Skeletal muscle cell (primary cell): ENCODE data around the gene MED13L.

Experiments used
- DNase-seq: peaks from one replicate; pipeline ENCODE4 v3.0.0-alpha.2; 2010; ENCODE audit warnings: low read depth
- H3K4me3 ChIP-seq: 2 replicates; pipeline ENCODE4 v1.5.1; 2011; ENCODE audit warnings: low read depth, mild to moderate bottlenecking, control low read depth, low read length, moderate library complexity

Gene MED13L

DNA sequence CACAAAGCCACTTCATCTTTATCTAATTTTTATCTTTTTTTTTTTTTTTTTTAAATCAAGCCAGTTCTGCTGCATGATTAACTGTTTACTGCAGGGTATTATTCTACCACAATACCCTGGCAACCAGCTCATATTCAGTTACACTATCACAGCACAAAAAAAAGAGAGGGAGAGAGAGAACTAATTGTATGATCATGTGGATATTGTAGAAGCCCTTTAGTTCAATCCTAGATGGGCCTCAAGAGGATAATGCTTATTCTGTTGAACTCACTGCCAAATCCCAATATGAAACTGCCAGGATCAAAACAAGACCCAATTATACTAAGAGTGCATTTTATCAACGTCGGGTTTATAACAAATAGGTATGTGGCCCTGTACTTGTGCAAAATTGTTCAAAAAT is 51.5 kb downstream of the MED13L start:
- no peak for DNase-seq
- H3K4me3 ChIP-seq = no peak overlapping the region

DNA sequence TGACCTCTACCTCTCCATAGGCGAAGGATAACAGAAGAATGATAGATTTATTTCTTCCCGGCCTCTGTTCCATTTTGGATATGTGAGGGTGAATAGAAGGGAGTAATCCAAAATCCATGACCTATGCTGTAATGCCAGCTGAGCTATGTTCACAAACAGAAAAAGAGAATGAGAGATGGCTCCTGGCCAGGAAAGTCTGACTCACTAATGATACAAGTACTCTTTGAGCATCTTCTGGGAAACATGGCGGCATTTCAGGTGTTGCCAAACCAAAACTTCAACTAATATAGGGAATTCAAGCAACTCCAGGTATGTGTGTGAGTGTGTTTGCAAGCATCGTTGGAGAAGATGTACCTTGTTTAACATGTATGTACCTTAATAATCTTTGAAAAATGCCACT is 55.1 kb downstream of the MED13L start:
- no peak overlapping the region for H3K4me3 ChIP-seq
- DNase-seq = peak; percentile 83

DNA sequence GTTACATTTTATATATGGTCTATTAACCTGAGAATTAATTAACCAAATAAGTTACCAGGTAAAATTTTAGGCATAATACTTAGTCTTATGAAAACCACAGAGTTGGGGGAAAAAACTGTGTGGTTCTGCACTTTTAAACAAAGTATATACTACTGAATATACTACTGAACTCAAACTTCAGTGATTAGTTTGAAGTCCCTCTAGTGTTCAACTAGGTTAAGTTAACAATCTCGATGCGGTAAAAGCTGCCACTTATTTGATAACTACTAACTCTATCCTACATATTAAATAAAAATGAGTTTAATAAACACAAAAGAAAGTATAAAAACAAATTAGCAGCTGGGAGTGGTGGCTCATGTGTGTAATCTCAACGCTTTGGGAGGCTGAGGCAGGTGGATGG is 56.7 kb downstream of the MED13L start:
- no peak overlapping the region for H3K4me3 ChIP-seq
- no peak for DNase-seq

DNA sequence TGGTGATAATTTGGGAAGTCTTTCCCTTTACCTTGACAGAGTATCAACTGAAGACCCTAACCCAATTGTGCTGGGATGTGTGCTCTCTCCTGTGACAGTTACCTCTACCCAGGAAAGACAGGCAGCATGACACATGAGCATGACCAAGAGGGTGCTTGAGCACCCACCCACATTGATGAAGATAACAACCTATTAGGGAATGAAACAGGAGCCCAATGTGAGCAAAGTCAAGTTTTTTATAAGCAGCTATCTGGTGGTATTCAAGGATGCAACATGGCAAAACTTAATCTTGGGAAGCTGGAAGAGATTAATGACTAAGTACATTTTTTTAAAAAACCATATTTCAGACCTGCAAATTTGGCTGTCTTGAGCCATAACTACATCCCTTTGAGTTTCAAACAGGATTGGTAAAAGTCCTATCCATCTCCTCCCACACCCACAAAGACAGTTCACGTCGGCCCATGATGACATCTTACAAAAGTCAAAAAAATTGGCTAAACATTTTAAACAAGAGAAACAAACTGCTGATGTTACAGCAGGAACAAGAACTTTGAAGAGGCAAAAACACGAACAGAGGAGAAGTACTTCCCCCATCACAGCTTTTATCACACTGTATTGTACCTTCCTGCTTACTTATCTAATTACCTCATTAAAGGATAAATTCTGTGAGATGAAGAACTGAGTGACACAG is 60.3 kb downstream of the MED13L start:
- H3K4me3 ChIP-seq = no peak overlapping the region
- no peak for DNase-seq

DNA sequence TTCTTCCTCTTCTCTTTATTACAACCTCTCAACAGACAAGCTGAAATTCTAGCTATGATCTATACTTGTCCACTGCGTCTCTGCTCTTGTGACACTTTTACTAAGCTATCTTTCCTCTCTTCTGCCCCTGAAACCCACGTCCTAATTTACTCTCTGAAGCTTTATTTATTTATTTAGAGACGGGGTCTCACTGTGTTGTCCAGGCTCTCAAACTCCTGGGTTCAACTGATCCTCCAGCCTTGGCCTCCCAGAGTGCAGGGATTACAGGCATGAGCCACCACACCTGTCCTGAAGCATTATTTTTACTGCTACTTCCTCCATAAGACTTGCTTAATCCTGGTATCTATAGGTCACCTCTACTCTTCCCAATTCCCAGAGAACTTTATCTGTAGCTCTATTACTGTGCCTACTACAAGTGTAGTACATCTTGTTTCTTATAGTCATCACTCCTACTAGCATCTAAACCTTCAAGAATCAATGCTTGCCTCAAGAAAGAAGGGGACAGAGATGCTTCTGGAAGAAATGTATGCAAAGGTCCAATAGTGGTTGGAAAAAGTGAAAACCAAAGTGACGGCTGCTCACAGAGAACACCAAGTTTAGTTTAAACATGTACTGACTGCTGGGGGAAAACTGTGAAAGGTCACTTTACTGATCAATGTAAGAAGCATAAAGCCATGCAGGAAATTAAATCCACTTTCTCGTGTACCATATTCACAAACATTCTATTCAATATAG is 61.3 kb downstream of the MED13L start:
- no peak overlapping the region for H3K4me3 ChIP-seq
- no peak for DNase-seq

DNA sequence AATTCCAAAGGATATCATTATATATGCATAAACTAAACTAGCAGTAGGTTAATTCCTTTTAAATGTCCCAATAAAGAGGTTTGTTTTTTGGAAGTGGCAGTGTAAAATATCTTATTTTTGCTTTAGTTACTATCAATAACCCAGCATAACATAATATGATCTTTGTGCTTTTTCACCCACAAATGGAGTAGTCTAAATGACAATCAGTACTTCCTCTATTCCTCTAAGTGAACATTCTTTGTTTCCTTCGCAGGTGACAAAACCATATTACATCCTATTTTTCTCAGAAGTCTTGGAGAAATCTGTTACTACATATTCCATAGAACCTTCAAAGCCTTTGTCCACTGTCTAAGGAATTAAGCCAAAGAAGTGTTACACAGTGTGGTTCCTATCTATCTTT is 62.5 kb downstream of the MED13L start:
- no peak overlapping the region for H3K4me3 ChIP-seq
- DNase-seq = no peak

DNA sequence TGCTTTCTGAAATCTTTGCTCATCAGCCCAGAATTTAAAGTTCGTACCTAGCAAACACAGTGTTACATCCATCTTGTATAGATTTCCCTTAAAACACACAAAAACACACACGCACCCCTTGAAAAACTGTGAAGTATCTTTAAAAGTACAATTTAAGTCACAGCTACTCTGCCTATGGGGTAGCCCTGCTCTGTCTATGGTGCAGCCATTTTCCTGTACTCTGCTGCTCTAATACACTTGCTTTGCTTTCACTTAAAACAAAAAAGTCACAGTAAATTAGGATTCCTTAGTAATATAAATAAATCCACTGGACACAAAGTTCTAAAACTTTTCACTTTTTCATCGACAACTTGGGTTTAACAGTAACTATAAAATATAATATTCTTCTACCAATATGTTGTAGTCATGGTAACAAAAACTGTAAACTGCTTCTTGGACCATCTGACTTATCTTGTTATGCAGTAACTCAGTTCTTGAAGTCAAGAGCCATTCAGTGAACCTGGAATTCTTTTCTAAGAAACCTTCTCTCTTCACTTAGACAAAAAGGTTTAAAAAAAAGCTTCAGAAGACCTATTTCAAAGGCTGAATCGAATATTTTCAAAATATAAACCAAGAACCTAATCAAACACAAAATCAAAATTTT is 63.5 kb downstream of the MED13L start:
- no peak overlapping the region for H3K4me3 ChIP-seq
- DNase-seq = no peak

DNA sequence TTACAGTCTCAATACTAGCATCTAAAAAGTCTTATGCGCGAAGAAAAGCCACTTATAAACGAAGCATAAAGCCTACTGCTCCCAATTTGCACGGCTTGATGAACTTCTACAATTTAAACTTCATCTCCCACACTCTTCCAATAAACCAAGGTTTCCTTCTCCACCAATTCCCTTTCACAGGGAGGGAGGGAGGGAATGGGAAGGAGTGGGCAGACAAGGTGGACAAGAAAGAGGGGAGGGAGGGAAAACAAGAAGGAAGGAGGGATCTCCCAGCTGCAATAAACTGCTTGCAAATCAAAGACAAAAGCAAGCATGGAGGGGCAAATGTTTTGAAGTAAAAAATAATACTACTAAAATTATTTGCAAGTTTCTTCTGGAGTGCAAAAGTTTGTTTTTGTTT is 64.5 kb downstream of the MED13L start:
- no peak for DNase-seq
- H3K4me3 ChIP-seq = no peak overlapping the region

DNA sequence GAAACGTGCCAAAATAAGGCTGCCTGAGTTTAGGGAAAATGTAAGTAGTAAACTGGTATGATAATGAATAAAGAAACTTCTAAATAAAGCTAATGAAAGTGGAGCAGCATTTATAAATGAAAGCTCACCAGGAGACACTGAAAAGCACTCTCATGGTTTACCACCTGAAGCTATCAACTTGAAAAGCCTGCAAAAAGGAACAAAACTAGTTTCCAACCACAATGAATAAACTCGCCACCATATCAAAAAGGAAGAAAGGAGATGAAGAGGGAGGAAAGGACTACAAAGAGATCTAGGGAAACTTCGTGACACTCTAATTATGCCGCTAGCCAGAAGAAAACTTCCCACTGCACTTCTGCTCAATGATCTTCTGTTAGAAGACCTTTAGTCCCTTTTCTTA is 66.7 kb downstream of the MED13L start:
- H3K4me3 ChIP-seq = no peak overlapping the region

DNA sequence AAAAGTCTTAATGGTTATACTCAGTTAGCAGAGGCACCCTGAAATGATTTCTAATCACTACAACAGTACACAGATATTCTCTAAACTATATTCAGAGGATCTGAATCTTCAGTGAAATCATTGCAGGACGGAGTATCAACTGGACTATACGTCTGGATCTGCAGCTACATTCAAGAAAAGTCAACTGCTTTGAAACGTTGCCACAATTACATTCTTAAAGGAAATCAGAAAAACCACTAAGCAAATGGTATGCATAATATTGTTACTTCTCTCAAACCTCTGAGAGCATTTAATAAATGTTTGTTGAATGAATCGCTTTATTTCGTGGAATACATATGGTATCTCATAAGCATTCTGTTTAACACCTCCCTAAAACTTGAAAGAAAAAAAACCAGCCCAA is 67.4 kb downstream of the MED13L start:
- no peak for DNase-seq
- H3K4me3 ChIP-seq = no peak overlapping the region

More for the DNA sequence above, 66.7 kb downstream of the MED13L start:
- no peak for DNase-seq

DNA sequence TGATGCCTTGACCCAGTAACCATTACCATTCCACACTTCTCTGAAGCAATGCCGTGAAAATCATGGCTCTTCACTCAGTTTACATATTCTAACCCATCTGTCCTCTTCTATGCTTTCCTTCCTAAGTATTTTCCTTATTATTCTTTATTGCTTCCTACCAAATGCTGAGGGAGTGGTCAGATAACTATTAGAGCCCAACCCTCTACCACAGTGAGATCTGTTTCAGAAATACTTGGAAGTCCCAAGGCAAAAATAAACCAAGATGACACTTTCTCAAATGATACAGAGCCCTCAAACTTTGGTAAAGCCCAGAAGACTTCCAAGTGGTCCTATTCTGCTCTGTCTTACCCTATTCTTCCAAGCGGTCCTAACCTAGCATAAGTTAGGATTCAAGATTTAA is 68.0 kb downstream of the MED13L start:
- H3K4me3 ChIP-seq = no peak overlapping the region

DNA sequence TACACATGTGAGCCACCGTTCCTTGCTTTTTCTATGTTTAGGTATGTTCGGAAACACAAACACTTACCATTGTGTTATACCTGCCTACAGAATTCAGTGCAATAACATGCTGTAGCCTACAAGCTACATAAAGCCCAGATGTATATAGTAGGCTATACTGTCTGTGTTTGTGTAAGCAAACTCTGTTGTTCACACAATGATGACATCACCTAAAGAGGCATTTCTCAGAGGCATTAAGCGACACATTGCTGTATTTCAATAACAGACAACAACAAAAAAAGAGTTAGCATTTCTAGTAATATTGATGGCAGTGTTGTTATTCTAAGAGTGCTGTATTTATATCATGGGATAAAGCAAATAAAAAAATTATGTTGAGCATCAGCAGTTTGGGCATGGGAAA is 70.2 kb downstream of the MED13L start:
- no peak for DNase-seq
- H3K4me3 ChIP-seq = no peak overlapping the region

More for the DNA sequence above, 68.0 kb downstream of the MED13L start:
- DNase-seq = no peak

DNA sequence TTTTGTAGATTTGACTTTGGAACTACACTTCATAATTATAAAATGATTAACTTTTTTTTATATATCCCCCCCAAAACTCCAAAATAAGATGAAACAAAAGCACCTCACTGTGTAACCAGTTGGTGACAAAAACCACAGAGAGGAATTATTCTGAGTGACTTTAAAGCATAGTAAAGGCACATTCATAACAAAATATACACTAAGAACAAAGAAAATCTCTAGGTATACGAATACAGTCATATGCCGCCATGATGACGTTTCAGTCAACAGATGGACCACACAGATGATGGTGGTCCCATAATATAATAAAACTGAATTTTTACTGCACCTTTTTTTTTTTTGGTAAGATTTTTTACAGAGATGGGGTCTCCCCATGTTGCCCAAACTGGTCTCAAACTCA is 70.7 kb downstream of the MED13L start:
- H3K4me3 ChIP-seq = no peak overlapping the region
- no peak for DNase-seq

DNA sequence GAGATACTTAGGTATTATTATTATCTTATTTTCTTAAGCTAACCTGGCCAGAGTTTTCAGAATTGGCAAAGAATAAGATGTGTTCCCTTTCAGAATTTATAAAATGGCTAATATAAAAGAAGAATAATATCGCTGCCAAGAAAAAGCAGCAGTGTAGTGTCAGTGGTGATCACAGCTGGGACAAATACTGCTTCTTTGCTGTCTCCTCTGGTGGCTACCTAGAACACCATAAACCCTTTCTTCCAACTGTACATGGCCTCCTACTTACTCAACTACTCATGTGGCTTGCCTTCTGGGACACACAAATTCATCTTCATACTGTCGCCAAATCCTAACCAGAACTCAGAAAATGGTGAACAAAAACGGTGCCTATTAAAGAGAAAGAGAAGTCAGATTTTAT is 72.7 kb downstream of the MED13L start:
- no peak overlapping the region for H3K4me3 ChIP-seq
- no peak for DNase-seq

DNA sequence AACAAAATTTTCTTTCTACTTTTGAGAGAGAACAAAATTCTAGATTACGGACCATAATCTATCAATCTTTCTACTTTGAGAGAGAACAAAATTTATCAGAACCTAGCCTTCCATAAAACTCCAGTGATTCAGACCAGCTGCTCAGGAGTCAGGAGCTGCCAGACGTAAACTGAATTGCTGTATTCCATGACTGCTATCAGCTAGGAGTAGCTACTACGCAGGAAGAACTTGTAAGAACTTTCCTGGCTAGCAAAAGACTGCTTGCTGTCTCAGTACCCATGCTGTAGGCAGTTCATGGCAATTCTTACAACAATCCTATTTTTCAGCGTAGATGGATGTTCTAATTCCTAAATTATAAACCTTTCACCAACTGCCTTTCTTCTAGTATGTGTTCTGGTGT is 73.3 kb downstream of the MED13L start:
- H3K4me3 ChIP-seq = no peak overlapping the region
- no peak for DNase-seq

DNA sequence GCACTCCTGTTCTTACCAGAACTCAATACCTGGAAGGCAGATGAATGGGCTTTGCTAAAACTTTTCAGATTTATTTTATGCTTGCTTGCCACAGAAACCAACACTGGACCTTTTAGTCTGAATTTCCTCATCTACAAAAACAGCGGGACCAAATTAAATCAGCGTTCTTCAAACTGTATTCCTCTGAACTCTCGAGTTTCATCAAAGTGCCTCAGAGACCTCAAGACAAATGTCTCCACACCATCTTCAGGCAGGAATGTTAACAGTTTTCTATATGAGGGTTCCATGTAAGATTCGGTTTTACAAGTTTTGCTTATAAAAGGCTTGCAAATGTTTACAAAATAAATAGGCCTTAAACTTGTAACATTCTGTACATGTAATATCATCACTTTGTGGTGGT is 74.6 kb downstream of the MED13L start:
- no peak overlapping the region for H3K4me3 ChIP-seq
- DNase-seq = no peak

DNA sequence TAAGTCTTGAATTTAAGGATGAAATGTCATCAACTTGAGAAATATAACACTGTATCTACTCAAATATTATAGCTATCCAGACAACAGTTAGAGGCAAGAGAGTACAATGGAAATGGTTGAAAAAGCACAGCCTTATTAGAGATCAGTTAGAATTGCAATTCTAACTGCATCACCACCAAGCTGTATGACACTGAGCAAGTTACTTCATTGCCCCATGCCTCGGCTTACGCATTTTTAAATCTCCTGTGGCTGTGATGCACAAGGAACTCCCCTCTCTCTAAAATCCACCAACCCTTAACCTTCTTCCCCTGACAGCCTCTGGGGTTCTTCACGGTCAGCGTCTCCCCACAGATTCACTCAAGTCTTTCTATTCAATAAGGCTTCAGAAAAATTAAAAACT is 75.1 kb downstream of the MED13L start:
- DNase-seq = no peak

DNA sequence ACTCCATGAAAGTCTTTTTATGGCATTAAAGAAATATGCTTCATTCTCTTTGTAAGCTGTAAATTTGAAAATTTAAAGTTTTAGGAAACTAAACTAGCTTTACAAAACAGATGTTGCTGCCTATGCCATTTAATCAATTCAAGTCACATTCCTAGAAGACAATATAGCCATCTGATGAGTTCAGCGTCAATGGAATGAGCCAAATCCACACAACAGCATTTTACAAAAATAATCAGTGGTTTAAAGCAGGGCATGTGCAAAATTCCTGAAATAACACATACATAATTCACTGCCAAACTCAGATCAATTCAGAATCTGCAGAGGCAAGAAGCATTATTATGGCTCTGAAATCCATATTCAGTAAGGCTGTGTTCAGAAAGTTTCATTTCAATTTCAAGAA is 75.6 kb downstream of the MED13L start:
- H3K4me3 ChIP-seq = no peak overlapping the region
- DNase-seq = no peak

More for the DNA sequence above, 75.1 kb downstream of the MED13L start:
- H3K4me3 ChIP-seq = no peak overlapping the region

DNA sequence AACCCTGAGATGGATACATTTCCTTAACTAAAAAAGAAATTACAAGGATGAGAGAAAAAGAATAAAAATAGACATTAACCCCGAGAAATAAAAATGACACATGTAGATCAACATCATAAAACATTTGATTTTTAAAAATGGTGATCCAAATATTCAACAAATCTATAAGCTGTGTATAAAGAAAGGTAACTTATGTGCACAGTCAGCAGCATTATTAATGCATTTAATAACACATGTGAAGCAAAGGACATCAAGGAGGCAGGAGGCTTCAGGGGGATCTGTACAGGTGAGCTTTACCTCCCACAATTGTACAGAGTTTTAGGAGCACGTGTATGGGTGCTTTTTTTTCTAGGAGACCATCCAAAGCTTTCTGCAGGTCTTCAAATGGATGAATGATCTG is 76.1 kb downstream of the MED13L start:
- DNase-seq = no peak
- H3K4me3 ChIP-seq = no peak overlapping the region

DNA sequence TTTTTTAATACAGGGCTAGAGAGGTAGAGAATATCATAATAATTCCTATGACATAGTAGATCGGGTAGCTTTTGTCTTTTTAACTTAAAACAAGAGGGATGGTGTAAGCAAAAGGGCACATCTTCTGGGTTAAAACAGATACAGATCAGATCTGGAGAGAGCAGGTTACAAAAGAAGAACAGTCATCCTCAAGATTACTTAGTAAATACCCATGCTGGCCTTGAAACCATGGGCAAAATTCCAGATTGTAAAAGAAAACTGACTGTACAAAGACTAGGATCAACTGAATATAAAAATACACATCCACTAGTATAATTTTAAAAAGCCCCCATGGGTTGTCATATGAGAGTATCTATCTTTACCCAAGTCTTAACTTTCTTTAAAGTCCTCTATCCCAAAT is 76.7 kb downstream of the MED13L start:
- H3K4me3 ChIP-seq = no peak overlapping the region
- DNase-seq = no peak

DNA sequence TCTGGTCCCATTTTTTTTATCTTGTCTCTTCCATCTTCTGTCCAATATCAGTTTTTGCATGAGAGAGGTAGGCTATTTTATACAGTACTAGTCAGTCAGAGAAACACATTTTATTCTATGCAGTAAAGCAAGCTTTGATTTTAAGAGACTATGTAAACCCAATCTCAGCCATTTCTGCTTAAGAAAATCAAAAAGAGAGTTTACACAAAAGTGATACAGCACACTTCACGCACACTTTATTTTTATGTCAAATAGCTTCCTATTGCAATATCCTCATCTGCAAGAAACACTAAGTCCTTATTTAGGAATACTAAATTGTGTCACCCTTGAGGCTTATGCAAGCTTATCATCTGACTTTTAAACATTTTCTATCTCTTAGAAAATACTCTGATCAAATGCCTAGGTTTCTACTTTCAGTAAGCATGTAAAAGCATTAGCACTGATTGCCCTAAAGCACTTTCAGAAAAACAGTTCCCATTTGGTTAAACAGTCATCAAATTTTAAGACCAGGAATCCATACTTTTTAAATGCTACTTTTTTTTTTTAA is 78.3 kb downstream of the MED13L start:
- DNase-seq = no peak
- H3K4me3 ChIP-seq = no peak overlapping the region
